ENCODE measurements around the gene MMP28.

DNA sequence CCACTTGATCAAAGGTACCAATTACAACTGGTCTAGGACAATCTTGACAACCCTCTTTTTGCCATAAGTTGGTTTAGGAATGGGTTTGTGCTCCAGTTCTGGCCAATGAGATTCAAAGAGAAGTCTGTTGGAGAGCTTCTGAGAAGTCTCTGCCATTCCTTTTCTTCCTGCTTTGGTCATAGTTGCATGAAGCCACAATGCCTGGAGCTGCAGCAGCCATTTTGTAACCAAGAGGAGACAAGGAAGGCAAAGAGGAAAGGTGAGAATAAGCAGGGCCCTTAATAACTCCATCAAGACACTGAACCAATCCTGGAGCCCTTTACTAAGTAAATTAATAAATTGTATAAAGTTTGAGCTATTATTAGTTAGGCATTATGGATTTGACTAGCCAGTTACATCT, 38.2 kb downstream of the MMP28 start:
- TF ChIP-seq POLR2A (IDR thresholded peaks at IDR 0.05; ENCODE audit: low read length) (no peak), GATA1 (IDR thresholded peaks at IDR 0.05; ENCODE audit: low read depth, low read length) (no peak)
